ENCODE results near the gene MESP1.
A peak's percentile ranks its signal among the peaks of the same experiment; 100 is the strongest.
"Not testable (repeated sequence)": the region's sequence is repeated elsewhere in the genome, so short reads cannot be mapped to it uniquely, and the experiment has no call there.

The MESP1 gene

DNA sequence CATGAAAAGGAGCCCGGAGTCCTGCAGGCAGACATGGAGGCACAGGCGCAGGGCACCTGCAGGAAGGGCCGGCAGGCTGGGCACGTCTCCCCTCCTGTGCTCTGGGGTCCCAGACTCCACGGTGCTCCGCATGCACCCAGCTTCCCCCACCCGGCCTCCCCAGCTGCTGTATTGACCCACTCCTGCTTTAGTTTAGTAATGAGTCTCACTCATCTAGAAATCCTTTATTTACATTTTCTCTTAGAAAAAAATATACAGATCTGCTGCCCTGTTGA, 33.6 kb upstream of the MESP1 start:
- TF ChIP-seq CTCF (IDR thresholded peaks at IDR 0.05; ENCODE audit: low read depth, low read length, missing control alignments), result no peak
- H3K4me3 ChIP-seq (replicated peaks; ENCODE audit: low read depth, low read length), result no peak overlapping the region
- no peak for DNase-seq (ENCODE audit: extremely low read depth, low read depth)

- DNase-seq (ENCODE audit: extremely low read depth, low read depth), result no peak
- no peak overlapping the region for H3K4me3 ChIP-seq (replicated peaks; ENCODE audit: low read depth, low read length)
- no peak for TF ChIP-seq CTCF (IDR thresholded peaks at IDR 0.05; ENCODE audit: low read depth, low read length, missing control alignments)
Observed at GRCh38 chr15:89783861-89784685, 33.0 kb upstream of the MESP1 start.

DNA sequence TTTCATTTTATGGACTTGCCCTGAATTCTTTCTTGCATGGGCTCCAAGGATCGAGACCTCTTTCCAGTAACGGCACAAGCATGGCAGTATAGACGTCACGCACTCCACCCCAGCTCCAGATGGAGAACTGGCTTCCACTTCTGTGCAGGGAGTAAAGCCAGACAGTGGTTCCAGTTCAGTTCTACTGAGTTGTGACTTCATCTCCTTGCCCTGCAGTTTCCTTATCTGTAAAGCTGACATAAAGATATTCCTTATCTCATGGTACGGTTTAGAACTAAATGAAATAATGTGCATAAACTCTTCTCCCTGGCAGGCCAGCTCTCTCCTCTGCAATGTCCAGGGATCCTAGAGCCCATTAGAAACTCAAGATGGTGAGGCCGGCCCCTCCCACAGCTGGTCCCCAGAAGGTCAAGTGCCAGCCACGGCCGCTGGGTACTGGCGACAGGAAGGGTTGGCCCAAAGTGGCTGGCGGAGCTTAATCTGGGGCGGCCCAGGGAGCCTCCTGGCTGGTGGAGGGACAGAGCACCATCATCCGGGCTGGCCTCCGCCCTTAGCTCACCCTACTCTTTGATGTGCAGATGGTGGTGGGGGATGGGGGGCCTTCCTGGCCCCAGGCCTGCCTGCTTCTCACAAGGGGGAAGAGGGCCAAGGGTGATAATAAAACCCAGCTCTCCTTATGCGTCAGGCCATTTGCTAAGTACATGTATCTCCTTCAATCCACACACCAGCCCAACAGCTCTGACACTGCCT, 32.2 kb upstream of the MESP1 start:
- DNase-seq (ENCODE audit: extremely low read depth, low read depth), result peak; percentile 50
- H3K4me3 ChIP-seq (replicated peaks; ENCODE audit: low read depth, low read length), result no peak overlapping the region
- TF ChIP-seq CTCF (IDR thresholded peaks at IDR 0.05; ENCODE audit: low read depth, low read length, missing control alignments), result no peak

DNA sequence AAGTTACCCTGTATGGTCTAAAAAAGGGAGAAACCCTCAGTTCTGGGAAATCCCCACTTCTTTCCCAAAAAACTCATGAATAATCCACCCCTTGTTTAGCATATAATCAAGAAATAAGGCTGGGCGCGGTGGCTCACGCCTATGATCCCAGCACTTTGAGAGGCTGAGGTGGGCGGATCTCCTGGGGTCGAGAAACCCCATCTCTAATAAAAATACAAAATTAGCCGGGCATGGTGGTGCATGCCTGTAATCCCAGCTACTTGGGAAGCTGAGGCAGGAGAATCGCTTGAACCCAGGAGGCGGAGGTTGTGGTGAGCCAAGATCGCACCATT, 31.5 kb upstream of the MESP1 start:
- not testable (repeated sequence) for H3K4me3 ChIP-seq (replicated peaks; ENCODE audit: low read depth, low read length); DNase-seq (ENCODE audit: extremely low read depth, low read depth)

GRCh38 chr15:89781891-89782618, 31.0 kb upstream of the MESP1 start:
- no peak for DNase-seq (ENCODE audit: extremely low read depth, low read depth)
- no peak for TF ChIP-seq CTCF (IDR thresholded peaks at IDR 0.05; ENCODE audit: low read depth, low read length, missing control alignments)
- no peak overlapping the region for H3K4me3 ChIP-seq (replicated peaks; ENCODE audit: low read depth, low read length)

DNA sequence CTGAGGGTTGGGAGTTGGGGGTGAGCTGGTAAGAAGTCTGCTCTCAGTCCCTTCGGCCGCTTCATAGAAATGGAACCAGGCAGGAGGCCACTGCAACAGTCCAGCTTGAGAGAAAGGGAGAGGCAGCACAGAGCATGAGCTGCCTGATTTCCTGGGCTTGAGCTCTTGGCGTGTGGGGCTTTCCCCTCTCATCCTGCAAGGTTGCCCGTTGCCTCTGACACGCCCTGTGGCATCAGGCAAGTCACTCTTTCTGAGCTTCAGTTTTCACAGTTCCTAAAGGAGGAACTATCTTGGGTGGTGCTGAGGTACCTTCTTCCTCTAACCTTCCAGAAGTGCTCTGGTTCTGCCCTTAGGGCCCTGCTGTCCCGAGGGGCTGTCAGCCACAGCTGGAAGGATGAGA, 30.0 kb upstream of the MESP1 start:
- TF ChIP-seq CTCF (IDR thresholded peaks at IDR 0.05; ENCODE audit: low read depth, low read length, missing control alignments), result no peak
- DNase-seq (ENCODE audit: extremely low read depth, low read depth), result no peak
- H3K4me3 ChIP-seq (replicated peaks; ENCODE audit: low read depth, low read length), result no peak overlapping the region

DNA sequence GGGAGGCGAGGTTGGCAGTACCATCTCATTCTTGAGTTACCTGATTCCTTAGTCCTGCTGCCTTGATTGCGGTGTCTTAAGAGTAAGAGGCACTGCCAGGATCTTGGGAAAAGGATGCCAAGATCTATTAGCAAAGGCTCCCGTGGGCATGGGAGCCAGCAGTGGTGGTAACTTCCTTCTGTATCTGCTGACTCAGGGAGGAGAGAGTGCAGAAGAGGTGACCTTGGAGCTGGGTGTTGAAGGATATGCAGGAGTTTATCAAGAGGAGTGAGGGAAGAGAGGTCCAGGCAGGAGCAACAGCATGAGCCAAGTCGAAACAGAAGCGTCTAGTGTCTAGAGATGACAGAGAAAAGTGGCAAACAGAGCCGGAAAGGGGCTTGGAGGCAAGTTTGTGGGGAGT, 29.6 kb upstream of the MESP1 start:
- TF ChIP-seq CTCF (IDR thresholded peaks at IDR 0.05; ENCODE audit: low read depth, low read length, missing control alignments), result no peak
- DNase-seq (ENCODE audit: extremely low read depth, low read depth), result no peak

More for the DNA sequence above, 29.6 kb upstream of the MESP1 start:
- no peak overlapping the region for H3K4me3 ChIP-seq (replicated peaks; ENCODE audit: low read depth, low read length)

Data from HFF-Myc (cell line).